ENCODE measurements around the gene ZBED4.
"Not testable (repeated sequence)": the region's sequence is repeated elsewhere in the genome, so short reads cannot be mapped to it uniquely, and the experiment has no call there.

Gene ZBED4

DNA sequence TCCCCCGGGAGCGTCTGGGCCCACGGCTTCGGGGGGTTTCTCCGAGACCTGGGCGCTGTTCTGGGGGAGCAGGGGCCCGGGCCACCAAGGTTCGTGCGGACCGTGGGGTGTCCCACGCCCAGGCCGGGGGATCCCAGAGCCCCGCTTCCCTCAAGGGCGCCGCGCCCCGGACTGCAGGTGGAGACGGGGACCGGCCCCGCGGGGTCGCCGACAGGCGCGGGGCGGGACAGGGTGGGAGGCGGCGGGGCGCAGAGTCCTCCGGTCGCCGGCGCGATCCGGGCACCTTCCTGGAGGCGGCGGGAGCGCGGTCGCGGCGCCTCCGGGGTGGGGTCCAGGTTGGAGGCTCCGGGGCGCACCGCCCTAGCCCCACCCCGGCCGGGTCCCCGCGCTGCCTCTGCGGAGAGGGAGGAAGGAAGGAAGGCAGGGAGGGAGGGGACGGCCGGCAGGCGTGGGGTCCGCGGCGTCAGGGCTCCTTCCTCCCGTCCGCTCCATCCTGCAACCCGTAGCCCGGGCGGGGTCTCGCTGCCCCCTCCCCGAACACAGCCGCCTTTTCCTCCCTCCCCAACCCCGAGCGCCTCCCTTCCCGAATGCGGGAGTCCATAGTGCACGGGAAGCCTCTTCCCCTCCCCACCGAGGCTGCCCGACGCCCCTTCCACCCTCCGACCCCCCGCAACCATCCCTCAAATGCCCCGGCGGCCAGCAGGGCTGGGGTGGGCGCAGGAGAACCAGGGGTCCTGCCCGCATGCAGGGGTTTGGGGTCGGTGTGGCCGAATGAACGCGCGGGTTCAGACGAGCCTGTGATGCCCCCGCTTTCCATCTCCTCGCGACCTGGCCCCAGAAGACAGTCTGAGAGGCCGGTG, 4.3 kb upstream of the ZBED4 start:
- H3K36me3 ChIP-seq (replicated peaks; ENCODE audit: low read depth, low read length) = no peaks in the 10 kb centered on the region
- H3K27me3 ChIP-seq (ENCODE audit: low read depth, low read length) = no peaks in the 10 kb centered on the region
- no peak overlapping the region for H2AFZ ChIP-seq (ENCODE audit: low read depth, low read length)

DNA sequence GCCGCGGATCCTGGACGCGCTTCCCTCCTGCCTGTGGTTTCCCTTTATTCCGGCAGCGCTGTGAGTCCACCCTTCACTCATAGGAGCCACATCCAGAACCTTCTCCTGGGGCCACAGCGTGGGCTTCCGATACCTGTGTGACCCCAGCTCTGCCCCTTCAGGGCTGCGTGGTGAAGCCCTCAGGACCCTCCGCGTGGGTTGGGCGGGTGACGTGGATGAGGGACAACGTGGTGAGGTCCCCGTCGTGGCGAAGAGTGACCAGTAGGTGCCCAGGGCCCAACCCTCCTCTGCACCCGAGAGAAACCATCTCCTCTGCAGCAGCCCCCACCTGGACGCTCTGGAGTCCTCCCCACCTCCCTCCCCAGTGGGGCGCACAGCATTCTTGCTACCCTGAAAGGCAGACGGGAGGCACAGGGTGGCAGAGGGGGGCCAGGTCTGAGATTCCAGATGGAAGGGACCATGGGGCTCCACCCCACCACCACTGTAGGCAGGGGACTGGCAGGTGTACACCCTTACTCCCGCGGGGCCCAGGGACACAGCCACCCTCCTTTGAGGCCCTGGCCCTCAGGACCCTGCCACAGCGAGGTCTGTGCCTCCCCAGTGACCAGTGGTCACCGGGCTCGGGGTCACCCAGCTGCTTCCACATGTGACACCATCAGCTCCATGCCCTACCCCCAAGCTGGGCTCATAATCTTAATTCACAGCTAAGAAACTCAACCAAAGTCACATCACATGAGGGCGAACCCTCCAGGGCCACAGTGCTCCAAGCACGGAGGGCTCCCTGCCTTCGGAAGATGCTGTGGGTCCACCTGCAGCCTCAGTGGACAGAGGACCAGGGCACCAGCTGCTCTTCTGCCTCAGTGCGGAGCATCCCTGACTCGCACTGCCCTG, 3.4 kb upstream of the ZBED4 start:
- no peaks in the 10 kb centered on the region for H3K27me3 ChIP-seq (ENCODE audit: low read depth, low read length)
- H3K4me2 ChIP-seq (ENCODE audit: low read length) = no peak overlapping the region

More for the DNA sequence above, 4.3 kb upstream of the ZBED4 start:
- TF ChIP-seq EZH2phosphoT487 (IDR thresholded peaks at IDR 0.05; ENCODE audit: low read depth) = no peak
- TF ChIP-seq CTCF (IDR thresholded peaks at IDR 0.05; ENCODE audit: low read depth, low read length) = no peak
- Histone ChIP-seq H3K9ac (ENCODE audit: low read length) (no peak overlapping the region), H3K4me2 (ENCODE audit: low read length) (no peak overlapping the region), H3K4me3 (ENCODE audit: low read length) (no peak overlapping the region), H3K27ac (ENCODE audit: low read length) (no peak overlapping the region), H3K9me3 (ENCODE audit: insufficient read depth, low read length) (no peaks in the 10 kb centered on the region), H3K79me2 (ENCODE audit: low read length) (peaks cover 5% of the 10 kb centered on the region), H3K4me1 (ENCODE audit: low read length) (no peaks in the 10 kb centered on the region; the same call in 1 of the 2 replicates), H4K20me1 (ENCODE audit: insufficient read depth, low read length) (no peaks in the 10 kb centered on the region)

DNA sequence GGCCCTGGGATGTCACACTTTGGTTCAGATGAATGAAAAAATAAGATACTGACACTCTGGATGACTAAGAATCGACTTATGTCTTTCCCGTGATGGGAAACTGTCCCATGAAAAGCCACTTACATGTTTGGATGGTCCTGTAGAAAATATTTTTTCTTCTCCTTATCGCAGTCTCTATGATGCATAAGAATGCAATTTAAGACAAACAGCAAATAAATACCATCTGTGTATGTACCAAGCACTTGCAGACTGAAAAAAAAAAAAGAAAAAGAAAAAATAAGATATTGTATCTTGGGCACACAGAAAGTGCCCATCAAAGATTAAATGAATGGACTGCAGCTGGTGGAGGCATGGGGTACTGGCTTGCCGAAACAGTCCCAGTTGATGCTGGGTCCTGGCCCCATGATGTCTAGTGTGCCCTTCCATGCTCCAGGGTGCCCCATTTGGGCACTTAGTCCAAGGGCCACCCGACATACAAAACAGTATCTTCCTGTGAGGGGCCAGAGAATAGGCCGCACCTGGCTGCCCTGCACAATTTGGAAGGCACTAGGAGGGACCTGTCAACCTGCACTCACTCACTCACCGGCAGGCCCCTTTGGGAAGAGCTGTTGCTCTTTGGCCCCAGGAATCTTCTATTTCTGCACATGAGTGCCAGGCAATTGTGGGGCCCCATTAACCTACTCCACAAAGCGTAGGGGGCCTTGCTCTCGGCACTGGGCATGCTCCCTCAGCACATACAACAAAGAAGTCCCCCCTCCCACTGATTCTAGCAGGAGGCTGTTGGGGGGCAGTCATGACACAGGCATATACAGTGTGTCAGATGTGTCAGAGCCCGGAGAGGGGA, 2.5 kb upstream of the ZBED4 start:
- Histone ChIP-seq H3K9me3 (ENCODE audit: insufficient read depth, low read length) (no peaks in the 10 kb centered on the region), H2AFZ (ENCODE audit: low read depth, low read length) (no peak overlapping the region), H3K4me3 (ENCODE audit: low read length) (no peak overlapping the region), H3K27me3 (ENCODE audit: low read depth, low read length) (no peaks in the 10 kb centered on the region), H3K79me2 (ENCODE audit: low read length) (peaks cover 23% of the 10 kb centered on the region), H3K27ac (ENCODE audit: low read length) (no peak overlapping the region), H3K9ac (ENCODE audit: low read length) (no peak overlapping the region), H3K4me2 (ENCODE audit: low read length) (no peak overlapping the region), H3K36me3 (replicated peaks; ENCODE audit: low read depth, low read length) (no peaks in the 10 kb centered on the region), H4K20me1 (ENCODE audit: insufficient read depth, low read length) (peaks cover 17% of the 10 kb centered on the region), H3K4me1 (ENCODE audit: low read length) (peaks cover 10% of the 10 kb centered on the region)
- no peak for TF ChIP-seq EZH2phosphoT487 (IDR thresholded peaks at IDR 0.05; ENCODE audit: low read depth)
- TF ChIP-seq CTCF (IDR thresholded peaks at IDR 0.05; ENCODE audit: low read depth, low read length) = no peak

More for the DNA sequence above, 3.4 kb upstream of the ZBED4 start:
- H3K4me1 ChIP-seq (ENCODE audit: low read length) = peaks cover 6% of the 10 kb centered on the region
- H4K20me1 ChIP-seq (ENCODE audit: insufficient read depth, low read length) = peaks cover 8% of the 10 kb centered on the region
- H3K79me2 ChIP-seq (ENCODE audit: low read length) = peaks cover 14% of the 10 kb centered on the region
- H3K4me3 ChIP-seq (ENCODE audit: low read length) = no peak overlapping the region
- TF ChIP-seq EZH2phosphoT487 (IDR thresholded peaks at IDR 0.05; ENCODE audit: low read depth) (no peak), CTCF (IDR thresholded peaks at IDR 0.05; ENCODE audit: low read depth, low read length) (no peak)
- H3K27ac ChIP-seq (ENCODE audit: low read length) = no peak overlapping the region
- H2AFZ ChIP-seq (ENCODE audit: low read depth, low read length) = no peak overlapping the region
- H3K9me3 ChIP-seq (ENCODE audit: insufficient read depth, low read length) = no peaks in the 10 kb centered on the region
- no peak overlapping the region for H3K9ac ChIP-seq (ENCODE audit: low read length)
- H3K36me3 ChIP-seq (replicated peaks; ENCODE audit: low read depth, low read length) = no peaks in the 10 kb centered on the region

DNA sequence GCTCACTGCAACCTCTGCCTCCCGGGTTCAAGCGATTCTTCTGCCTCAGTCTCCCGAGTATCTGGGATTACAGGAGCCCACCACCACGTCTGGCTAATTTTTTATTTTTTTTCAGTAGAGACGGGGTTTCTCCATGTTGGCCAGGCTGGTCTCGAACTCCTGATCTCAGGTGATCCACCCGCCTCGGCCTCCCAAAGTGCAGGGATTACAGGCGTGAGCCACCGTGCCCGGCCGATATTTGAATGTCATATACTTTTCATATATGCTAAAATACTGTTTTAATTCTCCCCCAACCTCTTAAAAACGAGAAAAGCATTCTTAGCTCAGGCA, 1.1 kb upstream of the ZBED4 start:
- peaks cover 36% of the 10 kb centered on the region for H3K79me2 ChIP-seq (ENCODE audit: low read length)
- H3K9ac ChIP-seq (ENCODE audit: low read length) = peak overlapping the region; percentile 99
- H3K27ac ChIP-seq (ENCODE audit: low read length) = peak overlapping the region; percentile 91

More for the DNA sequence above, 1.1 kb upstream of the ZBED4 start:
- peaks cover 22% of the 10 kb centered on the region for H4K20me1 ChIP-seq (ENCODE audit: insufficient read depth, low read length)
- peak overlapping the region; percentile 79 for H3K4me2 ChIP-seq (ENCODE audit: low read length)
- H3K4me3 ChIP-seq (ENCODE audit: low read length) = peak overlapping the region; percentile 98
- H2AFZ ChIP-seq (ENCODE audit: low read depth, low read length); H3K27me3 ChIP-seq (ENCODE audit: low read depth, low read length); H3K9me3 ChIP-seq (ENCODE audit: insufficient read depth, low read length); H3K36me3 ChIP-seq (replicated peaks; ENCODE audit: low read depth, low read length): not testable (repeated sequence)
- peaks cover 10% of the 10 kb centered on the region for H3K4me1 ChIP-seq (ENCODE audit: low read length)

Data from OCI-LY3 (cell line).